Cardiac septum (tissue), 1 donor: ENCODE results near the gene DENND4A. TPM values are rescaled to one million over a fixed set of nuclear protein-coding genes. Genes with fewer than 3 reads are reported as not detected.
"Not testable (repeated sequence)": the region's sequence is repeated elsewhere in the genome, so short reads cannot be mapped to it uniquely, and the experiment has no call there.

Experiments used
- DNase-seq: peaks from one replicate; pipeline ENCODE4 v3.0.0-alpha.2; 2020; ENCODE audit warnings: low spot score
- intact Hi-C: fragments of 100-400 bp; cut with DNase I; formaldehyde crosslinking; loops from one replicate; pipeline ENCODE4 v1.14.0; 2022
- total RNA-seq: library from RNA; stranded (reverse); fragmentation: NEBNext Ultra II Directional; extraction: Animal tissue kit (Norgen Biotek cat#: 25700); gene quantifications from one replicate; pipeline ENCODE4 v1.2.1, GENCODE V29; 2021
- donor health status: DM: no; HTN: no; CAD: no.

Gene DENND4A
- total RNA-seq, 1 donor from 2014 or later: 19.1 TPM

- no peak for DNase-seq
- intact Hi-C loops: no loop called here
Observed at GRCh38 chr15:65822316-65822715, 30.2 kb upstream of the DENND4A start.

- DNase-seq: no peak
- intact Hi-C loops: no loop called here
Observed at GRCh38 chr15:65821070-65821469, 29.0 kb upstream of the DENND4A start.

GRCh38 chr15:65819563-65819960, 27.5 kb upstream of the DENND4A start:
- intact Hi-C loops: no loop called here

GRCh38 chr15:65818927-65819562, 27.0 kb upstream of the DENND4A start:
- intact Hi-C loops: no loop called here
- no peak for DNase-seq

More at GRCh38 chr15:65819563-65819960, 27.5 kb upstream of the DENND4A start:
- no peak for DNase-seq

- DNase-seq: no peak
- intact Hi-C loops: no loop called here
Observed at GRCh38 chr15:65816441-65816840, 24.3 kb upstream of the DENND4A start.

- intact Hi-C loops, DNase-seq: not testable (repeated sequence)
Observed at GRCh38 chr15:65816008-65816407, 23.9 kb upstream of the DENND4A start.

GRCh38 chr15:65814271-65814670, 22.2 kb upstream of the DENND4A start:
- DNase-seq, intact Hi-C loops: not testable (repeated sequence)

GRCh38 chr15:65812916-65813315, 20.8 kb upstream of the DENND4A start:
- intact Hi-C loops: no loop called here
- DNase-seq: no peak

- intact Hi-C loops: no loop called here
- DNase-seq: no peak
Observed at GRCh38 chr15:65812467-65812866, 20.4 kb upstream of the DENND4A start.

- intact Hi-C loops: no loop called here
- DNase-seq: no peak
Observed at GRCh38 chr15:65811835-65812234, 19.7 kb upstream of the DENND4A start.

GRCh38 chr15:65811011-65811733, 19.1 kb upstream of the DENND4A start:
- intact Hi-C loops, DNase-seq: not testable (repeated sequence)

- intact Hi-C loops: no loop called here
- no peak for DNase-seq
Observed at GRCh38 chr15:65806397-65806796, 14.3 kb upstream of the DENND4A start.

- DNase-seq: no peak
- intact Hi-C loops: no loop called here
Observed at GRCh38 chr15:65805019-65805745, 13.1 kb upstream of the DENND4A start.

- no peak for DNase-seq
- intact Hi-C loops: no loop called here
Observed at GRCh38 chr15:65804252-65804931, 12.3 kb upstream of the DENND4A start.

GRCh38 chr15:65801229-65801805, 9.2 kb upstream of the DENND4A start:
- no peak for DNase-seq
- intact Hi-C loops: no loop called here

GRCh38 chr15:65796610-65797078, 4.6 kb upstream of the DENND4A start:
- DNase-seq: no peak
- intact Hi-C loops: no loop called here

GRCh38 chr15:65795663-65796216, 3.6 kb upstream of the DENND4A start:
- intact Hi-C loops: no loop called here
- DNase-seq: no peak

- intact Hi-C loops: loop anchor here (5.0 kb wide), 1 partner anchor 39 kb away; no protein-coding TSS in a partner anchor
- no peak for DNase-seq
Observed at GRCh38 chr15:65793818-65794104, 1.7 kb upstream of the DENND4A start.
